ENCODE results near the gene ENTPD1.

Gene ENTPD1

GRCh38 chr10:95756041-95756761, at the start of gene ENTPD1:
TSS of gene ENTPD1 (plus strand) at chr10:95756163. CDS start at chr10:95756240, 77 bp downstream.
- no peak for DNase-seq
- H3K9me3 ChIP-seq = no peaks in the 10 kb centered on the region
- TF ChIP-seq CTCF (IDR thresholded peaks at IDR 0.05) = no peak
- peak within 1 kb of the TSS; percentile 81 to 92 for H3K27ac ChIP-seq
- peaks cover 0 to 48% (median 19%) of the 10 kb centered on the region in 4 donors for H3K4me1 ChIP-seq
- H3K36me3 ChIP-seq = no peaks in the 10 kb centered on the region
- no peaks in the 10 kb centered on the region for H3K27me3 ChIP-seq
- H3K4me3 ChIP-seq = peak within 1 kb of the TSS; percentile 54 to 56
- intact Hi-C loops (cut with DNase I; ENCODE audit: low total_unique reads) = no loop called here

- TF ChIP-seq CTCF (IDR thresholded peaks at IDR 0.05) = no peak
- H3K27me3 ChIP-seq = no peaks in the 10 kb centered on the region
- no peaks in the 10 kb centered on the region for H3K36me3 ChIP-seq
- H3K4me3 ChIP-seq = no peak overlapping the region
- H3K4me1 ChIP-seq = no peaks in the 10 kb centered on the region
- no peak for DNase-seq
- intact Hi-C loops (cut with DNase I; ENCODE audit: low total_unique reads) = no loop called here
- H3K27ac ChIP-seq = no peak overlapping the region
- H3K9me3 ChIP-seq = no peaks in the 10 kb centered on the region
Measured at GRCh38 chr10:95706573-95706972, 49.4 kb upstream of the ENTPD1 start.

- Histone ChIP-seq H3K9me3 (no peaks in the 10 kb centered on the region), H3K4me1 (no peaks in the 10 kb centered on the region), H3K4me3 (no peak overlapping the region), H3K36me3 (no peaks in the 10 kb centered on the region), H3K27ac (no peak overlapping the region), H3K27me3 (no peaks in the 10 kb centered on the region)
- intact Hi-C loops (cut with DNase I; ENCODE audit: low total_unique reads) = no loop called here
- no peak for DNase-seq
- no peak for TF ChIP-seq CTCF (IDR thresholded peaks at IDR 0.05)
Measured at GRCh38 chr10:95706990-95707389, 49.0 kb upstream of the ENTPD1 start.

GRCh38 chr10:95711492-95711891, 44.5 kb upstream of the ENTPD1 start:
- no peaks in the 10 kb centered on the region for H3K9me3 ChIP-seq
- DNase-seq = no peak
- H3K27ac ChIP-seq = no peak overlapping the region
- no peak overlapping the region for H3K4me3 ChIP-seq
- no peaks in the 10 kb centered on the region for H3K4me1 ChIP-seq
- no peaks in the 10 kb centered on the region for H3K36me3 ChIP-seq
- H3K27me3 ChIP-seq = no peaks in the 10 kb centered on the region
- intact Hi-C loops (cut with DNase I; ENCODE audit: low total_unique reads) = no loop called here
- TF ChIP-seq CTCF (IDR thresholded peaks at IDR 0.05) = no peak

GRCh38 chr10:95716466-95716865, 39.5 kb upstream of the ENTPD1 start:
- H3K9me3 ChIP-seq = no peaks in the 10 kb centered on the region
- no peak overlapping the region for H3K4me3 ChIP-seq
- intact Hi-C loops (cut with DNase I; ENCODE audit: low total_unique reads) = no loop called here
- no peaks in the 10 kb centered on the region for H3K4me1 ChIP-seq
- DNase-seq = peak in 1 of 2 donors; percentile 32
- no peaks in the 10 kb centered on the region for H3K36me3 ChIP-seq
- H3K27ac ChIP-seq = no peak overlapping the region
- no peaks in the 10 kb centered on the region for H3K27me3 ChIP-seq
- TF ChIP-seq CTCF (IDR thresholded peaks at IDR 0.05) = no peak
